Measurements from ENCODE around the gene METTL8.

The METTL8 gene

GRCh38 chr2:171271971-171272436 is 161.8 kb downstream of the METTL8 start:
- DNase-seq (ENCODE audit: low read depth): peak; percentile 84
- TF ChIP-seq CTCF (IDR thresholded peaks at IDR 0.05; ENCODE audit: control insufficient read depth, insufficient read depth, low read depth, low read length, missing control alignments): no peak
- H3K4me3 ChIP-seq (ENCODE audit: control insufficient read depth, low read depth, low read length): no peak overlapping the region

GRCh38 chr2:171271386-171271785 is 162.4 kb downstream of the METTL8 start:
- H3K4me3 ChIP-seq (ENCODE audit: control insufficient read depth, low read depth, low read length): no peak overlapping the region
- DNase-seq (ENCODE audit: low read depth): no peak
- no peak for TF ChIP-seq CTCF (IDR thresholded peaks at IDR 0.05; ENCODE audit: control insufficient read depth, insufficient read depth, low read depth, low read length, missing control alignments)

GRCh38 chr2:171267855-171268629 is 165.7 kb downstream of the METTL8 start:
- H3K4me3 ChIP-seq (ENCODE audit: control insufficient read depth, low read depth, low read length): no peak overlapping the region
- DNase-seq (ENCODE audit: low read depth): no peak
- TF ChIP-seq CTCF (IDR thresholded peaks at IDR 0.05; ENCODE audit: control insufficient read depth, insufficient read depth, low read depth, low read length, missing control alignments): no peak

All from AG09309 (cell line).